HG03280 (cell line): ENCODE results near the gene SYT13.

Experiments
- ATAC-seq: cut with Tn5 transposase; IDR thresholded peaks from one replicate; pipeline ENCODE4 v1.9.1; 2021; ENCODE audit warnings: mild to moderate bottlenecking, moderate library complexity; ENCODE audit not compliant: unreplicated experiment

The SYT13 gene, protein sequence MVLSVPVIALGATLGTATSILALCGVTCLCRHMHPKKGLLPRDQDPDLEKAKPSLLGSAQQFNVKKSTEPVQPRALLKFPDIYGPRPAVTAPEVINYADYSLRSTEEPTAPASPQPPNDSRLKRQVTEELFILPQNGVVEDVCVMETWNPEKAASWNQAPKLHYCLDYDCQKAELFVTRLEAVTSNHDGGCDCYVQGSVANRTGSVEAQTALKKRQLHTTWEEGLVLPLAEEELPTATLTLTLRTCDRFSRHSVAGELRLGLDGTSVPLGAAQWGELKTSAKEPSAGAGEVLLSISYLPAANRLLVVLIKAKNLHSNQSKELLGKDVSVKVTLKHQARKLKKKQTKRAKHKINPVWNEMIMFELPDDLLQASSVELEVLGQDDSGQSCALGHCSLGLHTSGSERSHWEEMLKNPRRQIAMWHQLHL

DNA sequence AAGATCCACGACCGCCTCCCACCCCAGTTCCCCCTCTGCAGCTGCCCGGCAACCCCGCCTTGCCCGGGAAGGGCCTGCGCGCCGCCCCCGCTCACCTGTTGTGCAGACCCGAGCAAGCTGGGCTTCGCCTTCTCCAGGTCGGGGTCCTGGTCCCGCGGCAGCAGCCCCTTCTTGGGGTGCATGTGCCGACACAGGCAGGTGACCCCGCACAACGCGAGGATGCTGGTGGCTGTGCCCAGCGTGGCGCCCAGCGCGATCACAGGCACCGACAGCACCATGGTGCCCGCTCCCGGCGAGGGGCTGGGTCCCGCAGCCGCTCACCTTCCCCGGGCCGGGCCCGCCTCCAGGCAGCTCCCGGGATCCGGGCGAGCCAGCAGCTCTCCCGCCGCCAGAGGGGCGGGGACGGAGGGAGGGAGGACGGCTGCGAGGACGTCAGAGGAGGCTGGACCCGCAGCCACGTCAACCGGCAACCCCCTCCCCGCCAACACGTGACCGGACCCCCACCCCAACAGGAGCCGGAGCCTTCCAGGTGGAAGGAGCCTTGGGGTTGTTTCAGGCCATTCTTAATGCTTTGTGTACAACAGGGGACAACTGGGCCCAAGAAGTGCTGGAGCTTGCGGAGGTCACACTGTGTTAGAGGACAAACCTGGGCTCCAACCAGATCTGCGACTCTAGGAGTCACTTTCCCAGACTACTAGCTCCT is at the start of gene SYT13:
SYT13 (minus strand) TSS at position 412 of the 703 bp plus-strand sequence; CDS start at position 278, 134 bp downstream.
- ATAC-seq = no peak

DNA sequence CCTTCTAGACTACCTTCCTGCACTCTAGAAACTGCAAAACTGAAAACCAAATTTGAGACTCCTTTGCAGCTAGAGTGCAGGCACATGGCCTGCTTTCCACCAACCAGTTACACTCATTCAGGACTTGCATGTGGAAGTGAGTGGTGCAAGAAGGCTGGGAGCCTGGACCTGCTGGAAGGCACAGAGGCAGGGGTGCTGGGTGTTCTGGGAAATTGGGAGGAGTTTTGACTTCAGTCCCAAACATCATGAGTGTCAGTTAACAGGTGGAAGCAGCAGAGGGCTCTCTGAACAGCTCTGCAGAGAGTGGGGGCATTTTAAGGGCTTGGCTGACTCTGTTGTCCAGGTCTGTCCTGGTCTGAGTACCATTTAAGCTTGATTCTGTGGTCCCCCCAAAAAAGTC is 49.3 kb upstream of the SYT13 start:
- no peak for ATAC-seq

DNA sequence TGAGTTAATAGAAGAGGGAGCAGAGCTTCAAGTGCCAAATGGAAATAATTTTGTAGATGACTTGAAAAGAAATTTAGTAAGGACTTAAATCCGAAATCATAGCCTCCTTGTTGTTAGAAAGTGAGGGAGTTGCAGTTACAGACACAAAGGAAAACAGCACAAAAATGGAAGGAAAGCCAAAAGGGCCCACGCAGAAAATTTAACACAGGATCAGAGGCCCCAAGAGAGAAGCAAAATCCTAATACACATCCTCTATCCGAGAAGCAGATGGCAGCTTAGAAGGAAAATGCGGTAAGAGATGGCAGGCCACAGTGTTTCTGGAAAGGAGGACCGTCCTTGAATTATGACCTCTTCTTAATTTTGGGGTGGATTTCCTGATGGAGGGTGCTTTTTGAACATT is 48.7 kb upstream of the SYT13 start:
- no peak for ATAC-seq

DNA sequence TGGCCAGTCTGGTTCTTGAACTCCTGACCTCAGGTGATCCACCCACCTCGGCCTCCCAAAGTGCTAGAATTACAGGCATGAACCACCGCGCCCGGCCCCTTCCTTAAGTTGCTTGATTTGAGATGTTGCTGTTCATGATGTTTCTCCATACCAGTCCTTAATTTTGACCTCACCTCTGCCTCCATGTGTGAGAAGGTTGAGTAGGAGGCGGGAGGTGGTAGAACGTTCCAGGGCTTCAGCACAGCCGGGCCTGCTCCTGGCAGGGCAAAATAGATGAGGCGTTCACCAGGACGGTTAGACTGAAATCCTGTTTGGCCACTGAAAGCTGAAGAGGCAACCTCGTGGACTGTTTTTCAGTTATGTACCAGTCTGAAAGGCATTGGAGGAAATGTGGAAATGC is 48.3 kb upstream of the SYT13 start:
- ATAC-seq = no peak

DNA sequence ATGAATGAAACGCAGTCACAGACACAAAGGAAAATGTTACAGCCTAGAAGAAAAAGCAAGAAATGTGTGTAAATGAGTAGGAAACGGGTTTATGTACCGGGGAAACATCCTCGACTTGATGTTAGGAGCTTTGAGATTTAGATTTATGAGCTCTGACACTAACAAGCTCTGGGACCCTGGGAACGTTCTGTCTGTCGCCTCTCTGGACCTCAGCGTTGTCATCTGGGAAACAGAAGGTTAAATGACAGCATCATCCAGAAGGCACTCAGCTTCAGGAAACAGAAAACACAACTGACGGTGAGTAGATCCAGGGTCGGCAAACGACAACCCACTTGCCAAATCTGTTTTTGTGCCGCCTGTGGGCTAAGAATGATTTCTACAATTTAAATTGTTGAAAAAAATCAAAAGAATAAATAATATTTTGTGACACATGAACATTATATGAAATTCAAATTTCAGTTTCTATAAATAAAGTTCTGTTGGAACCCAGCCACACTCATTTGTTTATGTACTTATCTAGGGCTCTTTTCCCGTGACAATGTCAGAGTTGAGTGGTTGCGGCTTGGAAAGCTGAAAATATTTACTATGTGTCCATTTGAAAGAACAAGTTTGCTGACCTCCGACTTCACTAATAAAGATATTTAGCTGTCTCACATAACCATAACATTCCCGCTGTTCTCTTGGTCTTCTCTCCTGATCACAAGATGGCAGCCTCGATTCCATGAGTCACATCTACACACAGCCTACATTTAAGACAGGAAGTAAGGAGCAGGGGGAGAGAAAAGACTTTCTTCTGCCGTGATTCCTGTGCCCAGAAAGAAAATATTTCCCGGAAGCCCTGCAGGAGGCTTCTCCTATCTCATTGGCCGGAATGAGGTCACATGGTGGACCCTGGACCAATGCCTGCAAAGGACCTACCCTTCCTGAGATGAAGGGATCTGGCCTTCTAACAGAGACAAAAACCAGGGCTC is 47.1 kb upstream of the SYT13 start:
- no peak for ATAC-seq

DNA sequence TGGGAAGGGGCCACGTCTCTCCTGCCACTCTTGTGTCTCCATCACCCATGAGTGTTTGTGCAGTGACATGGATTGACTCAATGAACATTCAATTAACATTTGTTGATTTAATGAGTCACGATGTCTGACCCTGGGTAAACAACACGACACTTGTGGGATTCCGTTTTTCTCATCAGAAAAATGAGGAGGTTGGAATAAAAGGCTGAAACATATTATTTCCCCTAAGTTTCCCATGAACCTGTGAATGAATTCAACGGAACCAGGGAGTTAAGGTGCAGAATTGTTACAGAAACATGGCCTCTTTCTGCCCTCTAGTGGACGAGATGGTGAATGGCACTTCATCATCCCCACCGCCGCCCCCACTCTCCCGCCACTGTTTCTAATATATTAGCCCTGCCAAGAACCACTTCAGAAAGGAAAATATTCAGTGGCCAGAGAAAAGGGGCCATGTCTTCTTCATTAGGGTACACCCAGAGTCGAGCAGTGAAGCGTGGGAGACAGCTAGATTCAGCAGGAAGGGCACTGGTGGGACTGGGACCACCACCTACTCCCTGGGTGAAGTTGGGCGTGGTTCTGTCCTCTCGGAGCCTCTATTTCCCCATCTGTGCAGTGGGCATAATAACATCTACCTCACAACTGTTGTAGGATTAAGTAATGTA is 46.3 kb upstream of the SYT13 start:
- no peak for ATAC-seq

DNA sequence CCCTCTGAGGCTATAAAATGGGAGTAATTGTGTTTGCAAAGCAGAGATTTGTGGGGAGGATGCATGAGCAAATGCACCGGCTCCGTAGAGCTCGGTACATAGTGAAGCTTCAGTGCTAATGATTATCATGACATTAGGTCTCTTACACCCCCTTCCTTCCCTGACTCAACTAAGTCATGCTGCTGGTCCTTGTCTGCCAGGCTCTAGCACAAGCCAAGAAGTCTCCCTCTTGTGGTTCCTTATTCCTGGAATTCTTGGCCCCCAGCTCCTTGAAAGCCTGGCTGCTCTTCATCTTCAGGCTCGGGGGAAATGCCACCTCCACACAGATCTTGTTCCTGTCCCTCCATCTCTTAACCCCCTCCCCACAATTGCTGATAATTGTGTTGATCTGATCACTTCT is 45.7 kb upstream of the SYT13 start:
- ATAC-seq = no peak

DNA sequence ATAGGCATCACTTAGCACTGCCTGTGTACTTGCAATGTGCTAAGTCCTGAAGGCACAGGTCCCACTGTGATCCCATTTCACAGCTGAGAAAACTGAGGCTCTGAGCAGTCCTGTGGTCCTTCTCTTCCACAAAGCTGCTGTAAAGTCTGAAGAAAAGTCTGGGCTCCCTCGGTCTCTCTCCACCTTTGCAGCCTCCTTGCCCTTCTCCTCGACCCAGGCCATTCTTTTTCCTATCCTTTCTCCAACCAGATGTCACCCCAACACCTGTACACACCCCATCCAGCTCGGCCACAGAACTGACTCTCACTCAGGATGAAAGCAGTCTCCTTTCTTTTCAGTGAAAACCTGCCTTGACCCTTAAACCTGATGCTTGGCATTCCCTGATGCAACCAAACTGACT is 42.6 kb upstream of the SYT13 start:
- ATAC-seq = no peak

DNA sequence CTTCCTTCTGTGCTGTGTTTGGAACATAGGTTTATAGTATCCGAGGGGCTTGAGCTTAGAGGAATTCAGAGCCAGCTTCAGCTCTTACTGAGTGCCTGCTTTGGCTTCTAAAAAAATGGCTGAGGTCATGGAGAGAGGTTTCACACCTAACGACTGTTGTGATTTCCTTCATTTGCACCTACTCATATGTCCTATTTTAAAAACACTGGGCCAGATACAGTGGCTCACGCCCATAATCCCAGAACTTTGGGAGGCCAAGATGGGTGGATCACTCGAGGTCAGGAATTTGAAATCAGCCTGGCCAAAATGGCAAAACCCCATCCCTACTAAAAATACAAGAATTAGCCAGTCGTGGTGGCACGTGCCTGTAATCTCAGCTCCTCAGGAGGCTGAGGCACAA is 38.3 kb upstream of the SYT13 start:
- no peak for ATAC-seq

DNA sequence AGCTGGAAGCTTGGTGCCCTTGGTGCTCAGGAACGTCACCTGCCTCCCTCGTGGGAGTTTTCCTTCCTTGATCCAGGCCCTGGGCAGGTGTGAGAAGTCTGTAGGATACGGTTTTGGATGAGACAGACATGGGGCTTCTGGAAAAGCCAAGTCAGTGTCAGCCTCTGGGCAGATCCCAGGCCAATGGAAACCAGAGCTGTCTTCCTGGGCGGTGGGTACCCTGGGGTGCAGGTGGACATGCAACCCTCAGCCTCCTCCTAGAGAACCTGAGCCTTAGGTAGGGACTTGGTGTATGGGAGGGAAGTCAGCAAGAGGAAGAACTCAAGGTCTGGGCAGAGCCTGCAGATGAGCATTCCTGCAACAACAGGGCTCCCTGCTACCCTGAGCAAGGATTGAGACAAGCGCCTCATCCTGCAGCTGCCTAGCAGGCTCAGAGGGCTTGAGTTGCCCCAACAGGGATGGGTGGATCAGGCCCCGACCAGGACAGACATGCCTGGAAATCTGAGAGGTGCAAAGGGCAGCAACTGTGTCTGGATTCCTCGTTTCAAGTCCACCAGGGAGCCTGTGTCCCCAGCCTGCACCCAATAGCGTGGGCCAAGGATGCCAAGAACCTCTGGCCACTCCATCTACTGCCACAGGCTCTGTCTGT is 37.6 kb upstream of the SYT13 start:
- no peak for ATAC-seq

DNA sequence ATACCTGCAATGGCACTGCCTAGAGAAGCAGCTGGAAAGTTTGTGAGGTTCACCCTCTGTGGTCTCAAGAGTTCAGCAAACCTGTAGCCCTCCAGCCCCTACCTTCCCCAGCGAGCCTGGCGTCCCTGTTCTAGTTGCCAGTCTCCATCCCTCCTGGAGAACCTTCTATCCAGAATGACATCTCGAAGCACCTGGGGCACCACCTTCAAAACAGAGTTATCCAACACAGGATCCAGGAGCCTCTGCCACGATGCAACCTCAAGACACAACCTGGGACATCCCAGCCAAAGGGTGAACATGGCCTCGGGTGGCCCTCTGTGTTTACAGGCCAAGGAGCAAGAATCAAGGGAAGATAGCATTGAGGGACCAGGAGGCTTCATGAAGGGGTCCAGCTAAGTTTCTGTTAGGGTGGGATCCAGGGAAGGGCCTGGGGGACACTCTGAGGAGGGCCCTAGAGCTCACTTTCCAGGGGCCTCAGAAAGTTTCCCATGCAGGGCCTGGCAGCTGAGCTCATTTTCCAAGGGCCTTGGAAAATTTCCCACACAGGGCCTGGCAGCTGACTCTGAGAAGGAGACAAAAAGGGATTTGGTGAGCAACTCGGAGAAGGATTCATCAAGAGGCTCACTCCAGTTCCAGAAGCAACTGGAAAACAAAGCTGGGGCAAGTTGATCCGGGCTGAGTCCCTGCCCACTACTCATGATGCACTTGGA is 36.9 kb upstream of the SYT13 start:
- no peak for ATAC-seq

DNA sequence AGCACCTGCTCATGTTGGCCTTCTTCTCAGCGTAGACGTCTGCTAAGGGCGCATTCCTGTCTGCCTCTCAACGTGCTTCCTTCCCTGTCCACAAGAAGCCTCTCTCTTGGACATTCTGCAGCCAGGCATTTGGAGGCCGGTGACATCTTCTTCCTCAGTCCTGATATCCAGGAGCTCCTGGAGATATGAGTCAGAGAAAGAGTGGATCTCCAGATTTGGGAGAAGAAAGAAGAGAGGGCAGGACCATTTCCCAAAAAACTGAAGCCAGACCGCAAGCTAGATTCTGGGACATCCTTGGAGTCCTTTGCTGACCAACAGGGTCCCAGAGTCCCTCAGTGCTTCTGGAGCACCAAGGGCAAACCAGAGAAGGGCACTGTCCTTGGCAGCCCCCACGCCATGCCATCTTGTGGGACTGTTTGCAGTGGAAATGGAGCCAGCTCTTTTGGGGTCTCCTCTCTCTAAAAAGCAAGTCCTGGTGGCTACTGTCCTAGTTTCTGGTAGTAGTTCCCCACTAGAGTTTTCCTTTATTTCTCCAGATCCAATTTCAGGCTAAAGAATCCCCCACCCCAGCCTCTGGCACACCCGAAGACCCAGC is 36.1 kb upstream of the SYT13 start:
- no peak for ATAC-seq

DNA sequence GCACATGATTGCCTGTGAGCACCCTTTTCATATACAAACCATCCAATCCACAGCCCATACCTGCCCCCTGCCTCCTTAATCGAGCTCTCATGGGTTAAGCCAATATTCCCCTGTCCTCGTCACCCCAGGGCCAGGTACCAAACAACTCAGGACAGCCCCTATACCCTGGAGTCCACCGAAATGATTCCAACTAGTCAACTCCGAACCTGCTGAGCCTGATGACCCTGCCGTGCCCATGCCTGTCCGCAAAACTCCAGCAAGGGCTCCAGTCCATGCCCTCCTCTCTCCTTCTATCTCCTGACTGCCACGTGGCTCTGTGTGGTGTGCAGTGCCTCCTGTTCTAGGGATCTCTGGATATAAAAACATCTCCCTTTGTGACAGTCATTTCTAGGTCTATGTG is 35.5 kb upstream of the SYT13 start:
- no peak for ATAC-seq

DNA sequence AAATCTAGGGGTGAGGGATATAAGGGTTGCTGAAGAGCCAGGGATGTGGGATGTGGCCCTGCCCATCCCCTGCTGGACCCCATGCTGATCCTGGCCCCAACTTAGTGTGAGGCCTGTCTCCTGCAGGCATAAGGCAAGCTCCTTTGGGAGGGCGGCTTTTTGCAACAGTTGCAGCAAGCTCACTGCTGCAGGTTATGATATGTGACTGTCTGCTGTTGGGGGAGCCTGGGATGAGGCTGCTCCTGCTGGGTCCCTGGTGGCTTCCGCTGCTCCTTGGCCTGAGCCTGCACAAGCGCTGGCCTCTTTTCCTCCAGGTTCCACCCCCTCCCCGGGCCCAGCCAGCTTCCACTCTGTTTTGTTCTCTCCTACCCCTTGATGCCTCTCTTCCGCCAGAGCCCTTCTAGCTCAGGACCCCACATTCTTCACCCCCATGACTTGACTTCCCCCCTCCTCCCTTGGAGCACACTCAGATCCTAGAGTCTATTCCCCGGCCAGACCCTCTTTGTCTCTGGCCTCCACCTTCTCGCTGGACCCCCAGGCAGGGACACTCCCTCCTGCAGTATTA is 35.0 kb upstream of the SYT13 start:
- ATAC-seq = no peak

DNA sequence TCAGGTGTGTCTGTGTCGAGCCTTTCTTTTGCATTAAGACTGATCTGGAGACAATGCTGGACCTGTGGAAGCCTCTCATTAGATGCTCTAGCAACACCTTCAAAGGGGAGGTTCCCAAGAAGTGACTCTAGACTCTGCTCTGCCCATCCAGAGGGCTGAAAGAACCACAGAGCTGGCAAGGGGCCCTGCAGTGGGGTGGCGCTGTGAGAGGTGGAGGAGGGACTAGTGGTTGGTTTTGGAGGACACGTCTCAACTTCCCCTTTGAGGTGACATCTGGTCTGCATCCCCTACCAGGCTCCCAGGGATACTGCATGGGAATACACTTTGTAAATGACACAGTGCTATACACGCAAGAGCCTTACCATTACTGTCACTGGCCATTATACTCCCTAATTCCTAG is 34.2 kb upstream of the SYT13 start:
- no peak for ATAC-seq

DNA sequence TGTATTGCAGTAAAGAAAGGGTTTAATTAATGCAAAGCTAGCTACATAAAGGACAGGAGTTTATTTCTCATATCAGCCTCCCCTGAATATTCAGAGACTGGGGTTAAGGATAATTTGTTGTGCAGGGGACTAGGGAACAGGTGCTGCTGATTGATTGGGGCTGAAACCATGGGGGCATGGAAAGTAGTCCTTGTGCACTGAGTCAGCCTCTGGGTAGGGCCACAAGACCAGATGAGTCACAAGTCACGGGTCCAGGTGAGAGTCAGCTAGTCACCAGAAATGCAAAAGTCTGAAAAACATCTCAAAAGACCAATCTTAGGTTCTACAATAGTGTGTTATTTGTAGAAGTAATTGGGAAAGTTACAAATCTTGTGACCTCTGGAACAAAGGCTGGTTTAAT is 32.9 kb upstream of the SYT13 start:
- no peak for ATAC-seq

DNA sequence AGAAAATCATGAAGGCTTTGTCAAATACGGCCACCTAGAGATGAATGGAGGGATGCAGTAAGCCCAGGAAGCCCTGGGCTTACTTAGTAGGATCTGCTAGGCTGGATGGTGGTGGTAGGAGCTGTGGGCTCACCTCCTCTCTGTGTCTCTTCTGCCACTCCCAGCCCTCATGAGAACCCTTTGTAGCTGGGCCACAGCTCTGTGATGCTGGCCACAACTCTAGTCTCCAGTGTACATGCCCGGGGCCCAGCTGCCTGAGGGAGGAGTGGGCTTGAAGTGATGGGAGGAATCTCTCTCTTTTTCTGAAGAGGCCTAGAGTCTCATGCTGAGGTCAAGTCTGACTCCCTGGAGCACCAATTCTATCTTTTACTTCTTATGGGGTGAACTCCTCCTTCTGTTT is 32.4 kb upstream of the SYT13 start:
- ATAC-seq = no peak

DNA sequence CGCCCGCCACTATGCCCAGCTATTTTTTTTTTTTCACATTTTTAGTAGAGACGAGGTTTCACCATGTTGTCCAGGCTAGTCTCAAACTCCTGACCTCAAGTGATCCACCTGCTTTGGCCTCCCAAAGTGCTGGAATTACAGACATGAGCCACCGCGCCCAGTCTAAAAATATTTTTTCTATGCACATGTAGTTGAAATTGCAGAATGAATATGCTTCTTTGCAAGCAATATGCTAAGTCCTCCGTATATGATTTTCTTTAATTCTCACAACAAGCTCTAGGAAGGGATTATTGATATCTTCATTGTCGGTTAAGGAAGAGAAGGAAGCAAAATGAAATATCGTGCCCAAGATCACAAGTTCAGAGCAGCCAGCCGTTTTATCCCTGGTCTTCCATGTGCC is 30.1 kb upstream of the SYT13 start:
- ATAC-seq = no peak

DNA sequence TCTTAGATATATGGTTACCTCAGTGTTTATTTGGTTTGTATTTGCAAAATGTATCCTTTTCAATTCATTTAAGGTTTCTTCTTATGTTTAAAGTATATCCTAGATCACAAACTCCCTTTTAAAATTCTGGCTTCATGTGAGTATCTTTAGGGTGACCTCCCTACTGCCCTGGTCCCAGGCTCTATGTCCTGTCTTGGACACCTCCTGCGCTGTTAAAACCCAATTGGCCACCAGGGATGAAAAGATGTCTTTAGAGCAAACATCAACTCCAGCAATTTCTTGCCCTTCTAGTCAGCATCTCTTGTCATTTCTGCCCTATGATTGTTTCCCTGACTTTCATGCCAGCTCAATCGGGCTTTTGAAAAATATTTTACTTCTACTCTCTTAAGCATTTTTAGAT is 28.8 kb upstream of the SYT13 start:
- no peak for ATAC-seq
